Stomach (tissue), 4 donors: ENCODE data around the gene THOC3.
"Not testable (repeated sequence)": the region's sequence is repeated elsewhere in the genome, so short reads cannot be mapped to it uniquely, and the experiment has no call there.

Source experiments
- EP300 ChIP-seq: sonication (generic); formaldehyde crosslinking; IDR thresholded peaks from one replicate; pipeline ENCODE4 v1.6.1; 2017; ENCODE audit warnings: antibody characterized with exemption
- POLR2A ChIP-seq, 4 donors: fragments of 450-650 bp; IDR thresholded peaks; one replicate each; pipeline ENCODE4 v1.6.1; 2016; ENCODE audit warnings: antibody characterized with exemption in 4 of 4, control low read depth in 2 of 4, mild to moderate bottlenecking in 1 of 4, moderate library complexity in 1 of 4
- POLR2AphosphoS5 ChIP-seq, 3 donors: sonication (generic); formaldehyde crosslinking; IDR thresholded peaks; one replicate each; pipeline ENCODE4 v1.6.1; 2016; ENCODE audit warnings: antibody characterized with exemption in 3 of 3
- TF ChIP-seq, protein P1 (sequence below), 7 experiments: fragments of 450-650 bp in 4 of 7; fragments of 200-600 bp in 3 of 7; sonication (generic) in 3 of 7; IDR thresholded peaks; one replicate each; pipeline ENCODE4 v1.5.1; 2016 to 2019; ENCODE audit warnings: antibody characterized with exemption in 7 of 7, control low read depth in 2 of 7, mild to moderate bottlenecking in 1 of 7

- TF ChIP-seq POLR2AphosphoS5 (IDR thresholded peaks at IDR 0.05); POLR2A (IDR thresholded peaks at IDR 0.05); EP300: not testable (repeated sequence)
- TF ChIP-seq, protein P1, sequence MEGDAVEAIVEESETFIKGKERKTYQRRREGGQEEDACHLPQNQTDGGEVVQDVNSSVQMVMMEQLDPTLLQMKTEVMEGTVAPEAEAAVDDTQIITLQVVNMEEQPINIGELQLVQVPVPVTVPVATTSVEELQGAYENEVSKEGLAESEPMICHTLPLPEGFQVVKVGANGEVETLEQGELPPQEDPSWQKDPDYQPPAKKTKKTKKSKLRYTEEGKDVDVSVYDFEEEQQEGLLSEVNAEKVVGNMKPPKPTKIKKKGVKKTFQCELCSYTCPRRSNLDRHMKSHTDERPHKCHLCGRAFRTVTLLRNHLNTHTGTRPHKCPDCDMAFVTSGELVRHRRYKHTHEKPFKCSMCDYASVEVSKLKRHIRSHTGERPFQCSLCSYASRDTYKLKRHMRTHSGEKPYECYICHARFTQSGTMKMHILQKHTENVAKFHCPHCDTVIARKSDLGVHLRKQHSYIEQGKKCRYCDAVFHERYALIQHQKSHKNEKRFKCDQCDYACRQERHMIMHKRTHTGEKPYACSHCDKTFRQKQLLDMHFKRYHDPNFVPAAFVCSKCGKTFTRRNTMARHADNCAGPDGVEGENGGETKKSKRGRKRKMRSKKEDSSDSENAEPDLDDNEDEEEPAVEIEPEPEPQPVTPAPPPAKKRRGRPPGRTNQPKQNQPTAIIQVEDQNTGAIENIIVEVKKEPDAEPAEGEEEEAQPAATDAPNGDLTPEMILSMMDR (IDR thresholded peaks at IDR 0.05), result not testable (repeated sequence)
These were observed 28.7 kb upstream of the THOC3 start for GRCh38 chr5:175996791-175997190.
